ENCODE results near the gene MALRD1. TPM values are rescaled to one million over a fixed set of nuclear protein-coding genes. Genes with fewer than 3 reads are reported as not detected.
A peak's percentile ranks its signal among the peaks of the same experiment; 100 is the strongest.

Gene MALRD1
- total RNA-seq, 1 experiment from 2014 or later, result not detected

DNA sequence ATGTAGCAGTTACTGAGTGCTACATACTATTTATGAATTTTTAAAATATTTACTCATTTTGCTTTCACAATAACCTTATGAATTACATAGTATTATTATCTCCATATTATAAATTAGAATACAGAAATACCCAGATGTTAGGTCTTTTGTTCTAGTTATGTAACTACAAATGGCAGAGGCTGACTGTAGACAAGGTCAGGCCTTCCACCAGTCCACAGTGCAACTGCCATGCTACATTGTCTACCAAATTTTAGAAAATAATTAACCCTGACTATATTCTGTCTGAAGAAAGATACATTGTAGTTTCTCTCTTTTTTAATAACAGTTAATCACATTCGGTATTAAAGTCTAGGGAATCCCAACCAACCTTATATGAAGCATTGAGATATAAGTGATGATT, 280.9 kb downstream of the MALRD1 start:
- DNase-seq (ENCODE audit: extremely low read depth, low read depth), result no peak

DNA sequence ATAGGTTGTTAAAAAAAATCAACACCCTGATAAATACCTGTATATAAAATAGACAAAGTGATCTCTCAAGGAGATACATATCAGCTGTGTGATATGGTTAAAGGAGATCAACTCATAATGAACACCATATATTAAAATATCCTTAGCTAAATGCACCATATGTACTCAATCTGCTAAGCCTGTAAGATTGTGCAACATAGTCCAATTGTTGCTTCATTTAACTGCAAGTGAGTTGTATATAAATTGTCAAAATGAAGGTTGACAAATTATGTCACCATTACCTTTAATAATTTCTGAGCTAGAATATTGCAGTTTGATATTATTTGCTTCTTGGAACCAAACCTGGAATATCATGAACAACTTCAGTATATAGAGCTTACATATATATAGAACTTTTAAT, 283.7 kb downstream of the MALRD1 start:
- no peak for DNase-seq (ENCODE audit: extremely low read depth, low read depth)

DNA sequence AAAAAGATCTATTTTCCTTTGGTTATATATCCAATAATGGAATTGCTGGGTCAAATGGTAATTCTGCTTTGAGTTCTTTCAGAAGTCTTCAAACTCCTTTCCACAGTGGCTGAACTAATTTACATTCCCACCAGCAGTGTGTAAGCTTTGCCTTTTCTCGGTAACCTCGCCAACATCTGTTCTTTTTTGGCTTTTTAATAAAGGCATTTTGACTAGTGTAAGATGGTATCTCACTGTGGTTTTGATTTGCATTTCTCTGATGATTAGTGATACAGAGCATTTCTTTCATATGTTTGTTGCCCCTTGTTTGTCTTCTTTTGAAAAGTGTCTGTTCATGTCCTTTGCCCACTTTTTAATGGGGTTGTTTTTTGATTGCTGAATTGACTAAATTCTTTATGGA, 285.0 kb downstream of the MALRD1 start:
- no peak for DNase-seq (ENCODE audit: extremely low read depth, low read depth)

DNA sequence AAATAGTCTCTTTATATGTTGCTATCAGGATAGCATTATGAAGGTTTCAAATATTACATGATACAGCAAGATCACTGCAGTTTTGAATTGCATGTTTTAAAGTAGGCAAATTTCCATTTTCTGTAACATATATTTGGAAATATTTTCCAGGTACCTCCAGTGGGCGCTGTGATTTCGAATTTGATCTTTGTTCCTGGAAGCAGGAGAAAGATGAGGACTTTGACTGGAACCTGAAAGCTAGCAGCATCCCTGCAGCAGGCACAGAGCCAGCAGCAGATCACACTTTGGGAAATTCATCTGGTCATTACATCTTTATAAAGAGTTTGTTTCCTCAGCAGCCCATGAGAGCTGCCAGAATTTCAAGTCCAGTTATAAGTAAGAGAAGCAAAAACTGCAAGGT, 299.0 kb downstream of the MALRD1 start:
- peak; percentile 1 for DNase-seq (ENCODE audit: extremely low read depth, low read depth)

DNA sequence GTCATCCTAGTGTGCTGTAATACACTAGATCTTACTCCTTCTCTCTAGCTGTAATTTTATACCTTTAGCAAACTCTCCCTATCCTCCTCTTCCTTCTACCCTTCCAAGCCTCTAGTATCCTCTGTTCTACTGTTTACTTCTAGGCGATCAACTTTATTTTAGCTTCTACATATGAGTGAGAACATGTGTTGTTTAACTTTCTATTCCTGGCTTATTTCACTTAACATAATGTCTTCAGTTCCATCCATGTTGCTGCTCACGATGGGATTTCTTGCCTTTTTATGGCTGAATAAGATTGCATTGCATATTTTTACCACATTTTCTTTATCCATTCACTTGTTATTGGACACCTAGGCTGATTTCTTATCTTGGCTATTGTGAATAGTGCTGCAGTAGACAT, 318.6 kb downstream of the MALRD1 start:
- no peak for DNase-seq (ENCODE audit: extremely low read depth, low read depth)

DNA sequence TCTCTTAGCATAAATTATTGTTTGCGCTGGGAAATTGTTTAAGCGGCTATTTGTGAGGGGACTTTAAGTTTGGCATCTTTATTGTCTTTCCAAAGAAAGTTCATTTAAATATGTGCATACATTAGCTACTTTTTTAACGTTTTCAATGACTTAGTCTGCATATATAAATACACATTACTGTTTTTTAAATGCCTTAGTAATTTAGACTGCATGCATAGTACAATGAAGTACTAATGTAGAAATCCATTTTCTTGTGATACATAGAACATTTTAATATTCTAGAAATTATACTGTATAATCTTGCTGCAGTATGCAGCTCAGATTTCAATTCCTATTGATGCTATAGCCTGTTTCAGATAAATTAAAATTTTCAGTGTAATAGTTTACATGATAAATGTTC, 325.4 kb downstream of the MALRD1 start:
- DNase-seq (ENCODE audit: extremely low read depth, low read depth), result no peak

DNA sequence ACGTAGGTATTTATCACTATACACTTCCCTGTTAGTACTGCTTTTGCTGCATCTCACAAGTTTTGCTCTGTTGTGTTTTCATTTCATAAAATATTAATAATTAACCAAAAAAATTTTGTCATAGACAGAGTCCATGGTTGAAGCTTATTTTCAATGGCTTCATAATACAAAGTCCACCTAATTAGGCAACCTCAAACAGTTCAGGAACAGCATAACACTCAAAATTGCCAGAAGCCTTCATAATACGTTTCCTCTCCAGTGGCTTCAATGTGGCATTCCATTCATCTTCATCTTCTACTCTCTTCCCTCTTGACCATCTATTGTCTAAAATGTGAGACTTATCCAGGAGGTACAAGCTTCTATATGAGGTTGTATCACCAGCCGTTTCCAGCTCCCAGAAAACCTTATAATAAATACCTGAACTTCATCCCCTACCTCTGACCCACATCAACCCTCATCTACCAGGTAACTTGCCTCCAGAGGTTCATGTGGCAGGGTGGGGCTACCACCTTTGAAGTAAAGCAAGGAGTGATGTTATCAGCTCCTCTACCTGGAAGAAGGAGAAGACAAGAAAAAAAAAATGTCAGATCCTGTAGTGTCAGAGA, 337.3 kb downstream of the MALRD1 start:
- DNase-seq (ENCODE audit: extremely low read depth, low read depth), result no peak

DNA sequence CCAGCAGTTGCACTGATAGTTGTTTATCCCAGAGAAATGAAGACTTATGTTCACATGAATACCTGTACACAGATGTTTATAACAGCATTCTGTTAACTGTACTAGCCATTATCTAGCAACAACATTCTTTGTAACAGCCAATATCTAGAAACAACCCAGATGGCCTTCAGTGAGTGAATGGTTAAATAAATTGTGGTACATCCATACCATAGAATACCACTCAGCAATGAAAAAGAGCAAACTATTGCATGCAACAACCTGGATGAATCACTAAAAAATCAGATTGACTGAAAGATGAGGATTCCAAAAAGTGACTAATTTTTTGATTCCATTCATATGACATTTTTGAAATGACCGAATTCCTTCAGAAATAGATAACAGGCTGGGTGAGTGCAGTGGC, 360.3 kb downstream of the MALRD1 start:
- DNase-seq (ENCODE audit: extremely low read depth, low read depth), result no peak

DNA sequence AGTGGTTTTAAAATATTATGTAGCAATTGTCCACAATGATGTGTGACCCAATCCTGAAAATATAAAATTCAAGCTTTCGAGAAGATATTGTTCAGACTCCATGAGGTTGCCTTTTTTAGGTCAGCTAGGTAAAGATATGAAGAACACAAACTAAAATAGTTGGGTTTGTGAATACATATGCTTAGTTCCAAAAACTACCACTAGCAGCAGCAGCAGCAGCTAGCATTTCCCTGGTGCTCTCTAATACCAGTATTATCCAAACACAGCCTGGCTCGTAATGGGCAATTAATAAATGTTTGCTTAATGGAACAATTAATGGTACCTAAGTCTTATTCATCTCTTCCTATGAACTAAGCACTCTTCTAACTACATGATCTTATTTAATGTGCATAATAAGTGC, 362.5 kb downstream of the MALRD1 start:
- DNase-seq (ENCODE audit: extremely low read depth, low read depth), result no peak

DNA sequence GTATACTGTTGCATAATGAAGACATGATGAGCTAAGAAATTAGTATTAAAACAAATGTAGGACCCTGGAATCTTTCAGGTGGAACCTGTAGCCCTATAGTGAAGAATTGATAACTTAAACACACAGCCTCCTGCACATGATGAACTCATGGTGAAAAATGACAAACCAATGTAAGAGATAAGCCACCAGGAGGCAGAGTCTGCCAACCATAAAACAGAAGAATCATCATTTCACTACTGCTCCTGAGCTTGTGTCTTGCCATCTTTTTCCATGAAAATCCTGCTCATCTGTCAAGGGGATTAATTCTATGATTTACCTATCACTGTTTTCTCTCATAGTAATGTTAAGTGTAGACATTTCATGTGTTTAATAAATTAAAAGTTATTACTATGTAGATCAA, 363.9 kb downstream of the MALRD1 start:
- DNase-seq (ENCODE audit: extremely low read depth, low read depth), result peak; percentile 3

DNA sequence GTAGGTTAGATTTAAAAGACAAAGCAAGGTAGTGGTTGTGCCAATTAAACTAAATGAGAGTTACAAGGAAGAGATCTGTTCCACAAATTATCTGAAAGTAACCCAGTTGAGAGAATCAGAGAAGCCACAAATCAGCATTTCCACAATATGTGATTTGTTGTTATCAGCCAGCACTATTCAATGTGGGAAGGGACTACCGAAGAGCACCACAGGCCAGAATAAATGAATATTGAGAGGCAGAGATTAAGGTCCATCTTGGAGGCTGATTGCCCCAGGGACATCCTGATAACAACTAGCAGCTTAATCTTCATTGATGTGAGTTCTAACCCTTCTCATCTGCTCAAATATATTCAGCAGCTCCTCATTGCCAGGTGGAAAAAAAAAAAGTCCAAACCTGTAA, 367.6 kb downstream of the MALRD1 start:
- DNase-seq (ENCODE audit: extremely low read depth, low read depth), result no peak

DNA sequence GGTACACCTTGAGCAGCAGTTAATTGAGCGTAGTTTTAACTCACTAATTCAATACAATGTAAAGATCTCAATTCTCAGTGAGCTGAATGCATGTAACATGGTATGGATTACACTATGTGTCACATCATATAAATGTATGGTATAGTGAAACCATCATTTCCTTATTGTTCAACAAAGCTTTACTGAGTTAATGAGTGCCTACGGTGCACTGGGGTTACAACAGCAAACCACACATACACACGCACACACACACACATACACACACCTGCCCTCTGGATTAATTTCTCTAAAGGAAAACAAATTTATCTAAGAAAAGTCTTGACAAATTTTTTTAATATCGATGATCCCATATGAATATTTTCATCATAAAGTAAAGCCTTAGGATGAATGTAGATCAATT, 369.1 kb downstream of the MALRD1 start:
- DNase-seq (ENCODE audit: extremely low read depth, low read depth), result no peak

DNA sequence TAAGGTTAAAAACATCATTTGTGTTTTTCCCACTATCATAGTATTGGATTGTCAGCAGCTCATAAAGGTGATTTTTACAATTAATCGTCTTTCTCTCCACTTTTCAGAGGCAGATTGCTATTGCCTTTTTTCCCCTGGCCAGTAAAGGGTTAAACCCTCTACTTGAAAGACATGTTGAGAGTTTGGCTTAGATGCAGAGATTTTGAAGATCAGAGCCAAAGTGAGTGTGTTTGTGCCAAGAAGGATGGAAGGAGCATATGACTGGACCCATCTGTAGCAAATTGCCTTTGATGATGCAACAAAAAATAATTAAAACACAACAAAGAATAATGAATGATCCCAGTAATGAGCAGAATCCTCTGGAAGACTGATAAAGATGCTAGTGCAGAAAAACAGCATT, 373.1 kb downstream of the MALRD1 start:
- no peak for DNase-seq (ENCODE audit: extremely low read depth, low read depth)

DNA sequence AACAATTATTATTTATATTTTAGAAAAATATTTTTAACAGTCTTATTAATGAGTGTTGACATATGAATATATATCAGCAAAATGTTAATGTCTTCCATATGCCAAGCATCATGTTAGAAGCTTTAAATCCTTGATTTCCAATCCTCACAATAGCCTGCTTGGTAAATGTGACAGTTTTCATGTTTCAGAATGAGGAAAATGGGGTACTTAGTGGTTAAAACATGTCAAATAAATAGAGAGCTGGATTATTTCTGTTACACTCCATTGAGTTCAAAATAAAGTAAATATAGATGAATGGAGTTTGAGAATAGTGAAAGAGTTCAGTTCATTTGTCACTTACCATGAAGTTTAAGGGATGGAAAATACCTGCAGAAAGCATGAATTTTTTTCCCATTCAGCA, 377.4 kb downstream of the MALRD1 start:
- DNase-seq (ENCODE audit: extremely low read depth, low read depth), result no peak

DNA sequence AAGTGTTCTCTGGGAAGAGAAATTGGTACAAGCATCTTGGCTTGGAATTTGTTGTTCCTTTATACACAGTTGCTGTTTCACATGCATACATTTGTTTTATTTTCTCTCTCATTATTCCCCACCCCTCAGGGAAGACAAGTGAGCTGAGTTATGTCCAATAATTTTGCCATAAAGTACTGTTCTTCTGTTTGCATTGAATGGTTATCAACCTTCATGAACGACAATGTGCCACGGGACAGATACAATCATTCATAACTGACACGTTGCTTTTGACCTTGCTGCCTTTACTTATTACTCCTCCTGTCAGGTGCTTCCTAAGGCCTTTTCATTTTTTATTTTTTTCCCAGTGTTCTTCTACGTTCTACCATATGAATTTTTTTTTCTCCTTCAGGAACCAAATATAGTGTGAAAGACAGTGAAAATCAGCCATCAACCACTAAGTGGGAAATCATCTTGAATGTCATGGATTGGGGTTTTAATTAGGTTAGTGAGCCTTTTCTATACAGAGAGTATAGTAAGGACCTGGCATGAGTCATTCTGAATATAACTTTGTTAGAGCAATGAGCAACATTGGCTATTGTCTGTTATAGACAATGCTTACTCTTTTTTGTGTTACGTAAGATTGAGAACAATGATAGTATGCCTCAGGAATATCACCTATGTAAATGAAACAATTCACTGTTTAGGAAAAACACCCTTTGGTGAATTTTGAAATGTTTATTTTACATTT, 383.2 kb downstream of the MALRD1 start:
- DNase-seq (ENCODE audit: extremely low read depth, low read depth), result no peak

DNA sequence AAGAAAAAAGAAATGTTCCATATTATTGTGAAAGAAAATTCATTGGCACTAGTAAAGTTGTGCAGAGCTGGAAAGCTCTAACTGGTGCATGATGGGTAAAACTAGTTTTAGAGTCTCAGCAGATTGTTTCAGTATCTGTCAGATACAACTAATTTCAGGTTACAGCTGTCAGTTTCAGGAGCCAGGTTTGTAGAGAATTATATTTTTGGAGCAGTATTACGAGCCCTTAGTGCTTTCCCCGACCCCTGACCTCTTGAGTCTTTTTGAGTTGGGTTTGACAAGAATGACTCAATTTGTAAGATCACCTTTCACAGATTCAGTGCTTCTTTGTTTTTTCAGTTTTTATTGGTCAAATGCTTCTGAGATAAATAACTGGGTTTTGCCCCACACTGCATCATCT, 401.3 kb downstream of the MALRD1 start:
- no peak for DNase-seq (ENCODE audit: extremely low read depth, low read depth)

DNA sequence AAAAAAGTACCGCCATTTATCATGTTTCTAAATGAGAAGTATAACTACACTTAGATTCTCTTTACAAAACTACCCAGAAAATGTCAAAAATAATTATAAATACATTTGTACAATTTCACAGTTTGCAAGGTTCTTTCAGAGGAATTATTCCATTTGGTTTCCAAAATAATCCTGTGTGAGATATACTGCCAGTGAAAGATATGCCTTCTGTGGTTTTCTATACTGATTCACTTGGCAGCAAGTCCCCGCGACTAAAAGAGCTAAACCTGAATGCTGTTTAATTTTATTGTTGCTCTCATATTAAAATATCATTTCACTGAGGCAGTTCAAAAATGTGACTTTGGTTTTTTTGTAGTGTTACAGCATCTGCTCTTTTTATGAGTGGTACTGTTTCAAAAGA, 402.8 kb downstream of the MALRD1 start:
- no peak for DNase-seq (ENCODE audit: extremely low read depth, low read depth)

DNA sequence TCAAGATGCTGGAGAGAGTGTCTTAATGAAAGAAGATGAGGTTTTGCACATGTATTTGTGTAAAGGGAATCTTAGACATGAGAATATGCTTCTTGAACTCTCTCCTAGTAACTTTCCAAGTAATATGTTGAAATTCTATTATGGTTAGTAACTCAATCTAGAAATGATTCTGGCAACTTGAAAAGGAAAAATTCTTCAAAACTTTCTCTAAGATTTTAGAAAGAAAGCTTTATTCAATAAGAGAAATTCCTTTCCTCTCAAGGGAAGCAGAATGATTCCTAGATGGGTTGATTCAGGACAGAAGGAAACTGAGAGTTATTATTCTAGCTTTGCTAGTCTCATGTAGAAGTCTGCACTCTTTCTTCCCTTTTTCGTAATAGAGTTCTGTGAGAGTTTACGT, 403.3 kb downstream of the MALRD1 start:
- no peak for DNase-seq (ENCODE audit: extremely low read depth, low read depth)

DNA sequence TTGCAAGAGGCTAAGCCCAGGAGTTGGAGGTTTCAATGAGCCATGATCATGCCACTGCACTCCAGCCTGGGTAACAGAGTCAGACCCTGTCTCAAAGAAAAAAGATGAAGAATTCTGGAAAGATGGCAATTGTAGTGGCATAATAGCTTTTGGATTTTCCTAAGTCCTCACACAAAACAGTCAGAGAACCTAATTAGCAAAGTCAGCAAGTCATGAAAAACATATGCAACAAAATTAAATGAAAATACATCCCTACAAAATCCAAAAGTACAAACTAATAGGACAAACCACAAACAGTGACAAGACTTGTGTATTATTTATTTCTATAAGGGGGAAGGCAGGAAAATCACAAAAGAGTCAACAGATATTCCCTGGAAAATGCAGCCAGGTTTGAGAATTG, 405.4 kb downstream of the MALRD1 start:
- DNase-seq (ENCODE audit: extremely low read depth, low read depth), result no peak

DNA sequence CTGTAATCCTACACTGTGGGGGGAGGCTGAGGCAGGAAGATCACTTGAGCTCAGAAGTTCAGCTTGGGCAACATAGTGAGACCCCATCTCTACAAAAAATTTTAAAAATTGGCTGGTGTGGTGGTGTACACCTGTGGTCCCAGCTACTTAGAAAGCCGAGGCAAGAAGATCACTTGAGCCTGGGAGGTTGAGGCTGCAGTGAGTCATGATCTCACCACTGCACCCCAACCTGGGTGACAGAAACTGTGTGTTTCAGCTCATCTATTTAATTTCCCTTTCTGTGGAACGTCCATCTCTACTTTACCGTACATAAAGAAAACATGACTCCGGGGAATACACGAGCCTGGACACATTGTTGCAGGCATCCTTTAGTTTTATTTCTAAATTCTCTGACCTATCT, 413.0 kb downstream of the MALRD1 start:
- no peak for DNase-seq (ENCODE audit: extremely low read depth, low read depth)

DNA sequence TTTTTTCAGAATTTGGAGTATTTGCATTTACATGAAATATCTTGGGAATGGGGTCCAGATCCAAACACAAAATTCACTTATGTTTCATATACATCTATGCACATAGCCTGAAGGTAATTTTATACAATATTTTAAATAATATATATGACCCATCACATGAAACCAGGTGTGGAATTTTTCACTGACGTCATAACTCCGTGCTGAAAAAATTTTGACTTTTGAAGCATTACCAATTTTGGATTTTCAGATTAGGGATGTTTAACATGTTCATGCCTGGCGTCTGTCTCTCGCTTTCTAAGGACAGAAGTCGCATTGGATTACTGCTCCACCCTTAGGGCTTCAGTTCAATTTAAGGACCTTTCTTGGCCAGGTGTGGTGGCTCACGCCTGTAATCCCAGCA, 418.1 kb downstream of the MALRD1 start:
- no peak for DNase-seq (ENCODE audit: extremely low read depth, low read depth)

DNA sequence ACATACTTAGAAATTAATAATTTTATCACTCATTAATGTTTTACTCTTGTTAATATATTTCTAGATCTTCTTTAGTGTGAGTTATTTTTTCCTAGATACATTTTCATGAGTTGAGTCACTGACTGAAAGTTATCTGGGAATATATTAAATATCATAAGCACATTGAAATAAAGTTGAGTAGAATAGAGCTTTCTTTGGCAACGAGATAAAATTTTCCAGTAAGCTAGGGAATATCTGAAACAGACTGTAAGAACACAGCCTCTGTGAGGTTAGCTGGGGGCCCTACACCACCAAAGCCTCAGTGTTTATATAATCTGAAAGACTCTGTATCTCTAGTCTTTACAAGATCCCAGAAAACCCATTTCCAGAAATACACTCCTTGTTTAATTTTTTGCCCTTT, 419.8 kb downstream of the MALRD1 start:
- no peak for DNase-seq (ENCODE audit: extremely low read depth, low read depth)

DNA sequence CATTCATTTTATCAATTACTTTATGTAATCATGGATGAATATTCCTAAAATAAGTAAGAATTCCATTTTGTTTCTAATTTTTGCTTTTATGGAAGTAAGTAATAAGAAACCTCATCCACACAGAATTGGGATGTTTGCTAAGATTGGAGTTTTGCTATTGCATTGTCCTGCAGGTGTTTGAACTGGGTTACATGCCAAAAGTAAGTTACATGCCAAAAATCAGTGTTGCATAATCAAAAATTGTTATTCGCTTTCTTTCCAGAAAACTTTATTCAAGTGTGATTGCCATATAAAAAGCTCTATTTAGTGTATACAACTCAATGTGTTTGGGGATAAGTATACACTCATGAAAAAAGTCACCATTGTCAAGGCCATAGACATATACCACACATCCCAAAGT, 420.9 kb downstream of the MALRD1 start:
- no peak for DNase-seq (ENCODE audit: extremely low read depth, low read depth)

All from NCI-H460 (cell line).